Keratinocyte (primary cell): ENCODE results near the gene UNC13A. TPM values are rescaled to one million over a fixed set of nuclear protein-coding genes. Genes with fewer than 3 reads are reported as not detected.

Experiments used
- DNase-seq: peaks from one replicate; pipeline ENCODE4 v3.0.0-alpha.2; 2011; ENCODE audit warnings: low read depth, missing footprints, low spot score
- FAIRE-seq: peaks from 2 replicates; lab custom pipeline; 2011; peaks lifted over from hg19 to GRCh38; lab: Jason Lieb, UNC
- H2AFZ ChIP-seq: 2 replicates; pipeline ENCODE4 v1.6.0; 2012; ENCODE audit warnings: low read length, control low read depth, inconsistent platforms; ENCODE audit not compliant: control insufficient read depth
- H3K27ac ChIP-seq: 2 replicates; pipeline ENCODE4 v1.5.1; 2011; ENCODE audit warnings: low read length; ENCODE audit not compliant: control insufficient read depth, insufficient read depth
- H3K27me3 ChIP-seq: 3 replicates; pipeline ENCODE4 v1.6.0; 2011; ENCODE audit warnings: low read length; ENCODE audit not compliant: control insufficient read depth, insufficient read depth; ENCODE audit errors: extremely low read depth
- H3K36me3 ChIP-seq, 2 experiments: 2 replicates in 1 of 2; 3 replicates in 1 of 2; pipeline ENCODE4 v1.5.1; 2011; ENCODE audit warnings: low read length in 2 of 2, mild to moderate bottlenecking in 1 of 2; ENCODE audit not compliant: control insufficient read depth in 2 of 2, insufficient read depth in 2 of 2; ENCODE audit errors: extremely low read depth in 1 of 2
- H3K4me1 ChIP-seq: 3 replicates; pipeline ENCODE4 v1.5.1; 2011; ENCODE audit warnings: low read length; ENCODE audit not compliant: control insufficient read depth, insufficient read depth; ENCODE audit errors: extremely low read depth
- H3K4me2 ChIP-seq: 3 replicates; pipeline ENCODE4 v1.6.0; 2011; ENCODE audit warnings: low read depth, low read length; ENCODE audit not compliant: control insufficient read depth, insufficient read depth; ENCODE audit errors: extremely low read depth
- H3K4me3 ChIP-seq, 3 experiments: fragments of 200-600 bp in 1 of 3; sonication (generic) in 1 of 3; 2 replicates in 2 of 3; 3 replicates in 1 of 3; pipeline ENCODE4 v1.5.1; 2011 to 2016; ENCODE audit warnings: low read length in 3 of 3, mild to moderate bottlenecking in 3 of 3, control low read depth in 2 of 3, inconsistent platforms in 1 of 3, low read depth in 1 of 3, mixed read lengths in 1 of 3, mixed run types in 1 of 3, moderate library complexity in 1 of 3; ENCODE audit not compliant: control insufficient read depth in 2 of 3, insufficient read depth in 2 of 3; ENCODE audit errors: extremely low read depth in 1 of 3
- H3K79me2 ChIP-seq: 2 replicates; pipeline ENCODE4 v1.6.0; 2012; ENCODE audit warnings: low read length; ENCODE audit not compliant: control insufficient read depth, insufficient read depth
- H3K9ac ChIP-seq: 3 replicates; pipeline ENCODE4 v1.6.0; 2011; ENCODE audit warnings: low read length; ENCODE audit not compliant: control insufficient read depth, insufficient read depth; ENCODE audit errors: extremely low read depth
- H3K9me1 ChIP-seq: 3 replicates; pipeline ENCODE4 v1.6.0; 2011; ENCODE audit warnings: low read length; ENCODE audit not compliant: control insufficient read depth, insufficient read depth; ENCODE audit errors: extremely low read depth
- H3K9me3 ChIP-seq: 2 replicates; pipeline ENCODE4 v1.5.1; 2012; ENCODE audit warnings: low read depth, low read length; ENCODE audit not compliant: control insufficient read depth
- H4K20me1 ChIP-seq: 3 replicates; pipeline ENCODE4 v1.6.0; 2011; ENCODE audit warnings: low read length; ENCODE audit not compliant: control insufficient read depth, insufficient read depth; ENCODE audit errors: extremely low read depth
- CTCF ChIP-seq, 3 experiments: IDR thresholded peaks in 1 of 3; conservative IDR thresholded peaks in 1 of 3; optimal IDR thresholded peaks in 1 of 3; 2 replicates in 2 of 3; 3 replicates in 1 of 3; pipeline versions ENCODE3 to v1.5.1; 2011; ENCODE audit warnings: low read length in 3 of 3, mild to moderate bottlenecking in 3 of 3, moderate library complexity in 2 of 3, control low read depth in 1 of 3, inconsistent platforms in 1 of 3; ENCODE audit not compliant: insufficient read depth in 2 of 3; ENCODE audit errors: extremely low read depth in 1 of 3
- EZH2 ChIP-seq: IDR thresholded peaks from one replicate; pipeline ENCODE4 v1.6.1; 2012; ENCODE audit warnings: inconsistent platforms, mild to moderate bottlenecking, low read length, moderate library complexity
- dilution Hi-C: fragments of 300-500 bp; cut with MboI; formaldehyde crosslinking; loops from one replicate; pipeline ENCODE4 v1.7.0; 2020; ENCODE audit warnings: low sequenced_read_pairs; ENCODE audit not compliant: extremely low pct_ligation_motif_present
- polyA plus RNA-seq, 5 experiments: library from polyadenylated mRNA; depleted of rRNA in 3 of 5; stranded (reverse) in 3 of 5; stranded (forward) in 1 of 5; unstranded in 1 of 5; fragments of >200 nt; gene quantifications; 1 replicate in 1 of 5; 2 replicates in 3 of 5; 3 replicates in 1 of 5; pipeline versions ENCODE4 v1.2.1 to v1.2.3, GENCODE V29; 2011 to 2012; ENCODE audit warnings: missing spikeins in 2 of 5, low read depth in 1 of 5, low replicate concordance in 1 of 5

Gene UNC13A
- polyA plus RNA-seq, 1 donor (not counting 4 experiments of a cell fraction or from before 2014, with no cell fraction given) = under 0.01 TPM

GRCh38 chr19:17562561-17562960, 125.6 kb downstream of the UNC13A start:
- Histone ChIP-seq H3K79me2 (peaks cover 9% of the 10 kb centered on the region), H3K9me1 (no peaks in the 10 kb centered on the region), H3K9ac (no peak overlapping the region), H2AFZ (no peak overlapping the region), H3K27ac (no peak overlapping the region), H3K9me3 (no peaks in the 10 kb centered on the region), H3K4me2 (no peak overlapping the region), H3K27me3 (no peaks in the 10 kb centered on the region), H3K4me1 (no peaks in the 10 kb centered on the region), H4K20me1 (no peaks in the 10 kb centered on the region), H3K36me3 (peaks cover 25 to 28% of the 10 kb centered on the region in 2 experiments), H3K4me3 (no peak overlapping the region)
- DNase-seq (no peak), FAIRE-seq (no peak)
- TF ChIP-seq EZH2 = no peak
- TF ChIP-seq CTCF (optimal IDR thresholded peaks at IDR 0.05 in 1 of 3, IDR thresholded peaks at IDR 0.05 in 1 of 3, conservative IDR thresholded peaks at IDR 0.05 in 1 of 3; ENCODE audit: extremely low read depth in 1 of 3, insufficient read depth in 2 of 3, low read length in 3 of 3) = no peak
- dilution Hi-C loops = no loop called here

GRCh38 chr19:17562097-17562496, 126.1 kb downstream of the UNC13A start:
- DNase-seq = no peak
- TF ChIP-seq EZH2 (no peak), CTCF (optimal IDR thresholded peaks at IDR 0.05 in 1 of 3, IDR thresholded peaks at IDR 0.05 in 1 of 3, conservative IDR thresholded peaks at IDR 0.05 in 1 of 3; ENCODE audit: extremely low read depth in 1 of 3, insufficient read depth in 2 of 3, low read length in 3 of 3) (no peak)
- H3K4me1 ChIP-seq = no peaks in the 10 kb centered on the region
- no peaks in the 10 kb centered on the region for H4K20me1 ChIP-seq
- FAIRE-seq = no peak
- H3K9me1 ChIP-seq = no peaks in the 10 kb centered on the region
- no peak overlapping the region for H2AFZ ChIP-seq
- H3K36me3 ChIP-seq = peaks cover 23 to 28% of the 10 kb centered on the region in 2 experiments
- no peak overlapping the region for H3K4me3 ChIP-seq
- H3K9ac ChIP-seq = no peak overlapping the region
- peaks cover 13% of the 10 kb centered on the region for H3K79me2 ChIP-seq
- no peak overlapping the region for H3K4me2 ChIP-seq
- dilution Hi-C loops = no loop called here
- no peaks in the 10 kb centered on the region for H3K9me3 ChIP-seq
- H3K27ac ChIP-seq = no peak overlapping the region
- H3K27me3 ChIP-seq = no peaks in the 10 kb centered on the region
